Sigmoid colon (tissue), 4 donors: ENCODE data around the gene CUL7.

ENCODE experiments used
- EP300 ChIP-seq, 4 donors: sonication (generic); formaldehyde crosslinking; IDR thresholded peaks; one replicate each; pipeline ENCODE4 v1.6.1; 2017; ENCODE audit warnings: antibody characterized with exemption in 4 of 4
- TF ChIP-seq, protein P1 (sequence below), 4 experiments: fragments of 450-650 bp in 3 of 4; fragments of 200-600 bp in 1 of 4; IDR thresholded peaks; one replicate each; pipeline ENCODE4 v1.5.1; 2016 to 2019; ENCODE audit warnings: antibody characterized with exemption in 4 of 4, mild to moderate bottlenecking in 3 of 4, moderate library complexity in 2 of 4

DNA sequence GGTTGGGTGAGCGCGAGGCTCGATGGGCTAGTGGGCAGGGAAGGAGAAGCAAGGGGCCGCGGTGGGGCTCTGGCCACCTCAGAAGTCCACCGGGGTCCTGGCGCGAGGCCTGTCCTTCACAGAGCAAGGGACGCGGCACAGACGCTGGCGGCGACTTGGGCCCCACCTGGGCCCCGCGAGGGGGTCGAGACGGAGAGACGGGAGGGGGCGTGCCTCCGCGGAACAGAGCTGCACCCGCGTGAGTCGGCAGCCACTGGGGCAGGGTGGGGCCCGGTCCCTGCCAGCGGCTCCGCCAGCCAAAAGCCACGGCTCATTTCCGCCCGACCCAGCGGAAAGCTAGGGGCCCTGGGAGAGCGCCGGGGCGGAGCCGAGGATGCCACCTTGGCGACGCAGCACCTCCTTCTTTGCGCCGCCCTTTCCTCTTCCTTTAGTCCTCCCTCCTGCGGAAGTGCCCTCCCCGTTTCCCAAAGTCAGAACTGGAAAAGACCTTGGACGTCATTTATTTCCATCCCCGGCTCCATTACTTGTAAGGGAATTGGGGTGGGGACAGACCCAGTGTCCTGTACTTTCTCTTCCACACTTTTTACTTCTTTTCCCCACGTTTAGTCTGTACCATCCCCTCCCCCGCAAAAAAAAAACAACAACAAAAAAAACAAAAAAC lies at the start of gene CUL7:
- TF ChIP-seq, protein P1, sequence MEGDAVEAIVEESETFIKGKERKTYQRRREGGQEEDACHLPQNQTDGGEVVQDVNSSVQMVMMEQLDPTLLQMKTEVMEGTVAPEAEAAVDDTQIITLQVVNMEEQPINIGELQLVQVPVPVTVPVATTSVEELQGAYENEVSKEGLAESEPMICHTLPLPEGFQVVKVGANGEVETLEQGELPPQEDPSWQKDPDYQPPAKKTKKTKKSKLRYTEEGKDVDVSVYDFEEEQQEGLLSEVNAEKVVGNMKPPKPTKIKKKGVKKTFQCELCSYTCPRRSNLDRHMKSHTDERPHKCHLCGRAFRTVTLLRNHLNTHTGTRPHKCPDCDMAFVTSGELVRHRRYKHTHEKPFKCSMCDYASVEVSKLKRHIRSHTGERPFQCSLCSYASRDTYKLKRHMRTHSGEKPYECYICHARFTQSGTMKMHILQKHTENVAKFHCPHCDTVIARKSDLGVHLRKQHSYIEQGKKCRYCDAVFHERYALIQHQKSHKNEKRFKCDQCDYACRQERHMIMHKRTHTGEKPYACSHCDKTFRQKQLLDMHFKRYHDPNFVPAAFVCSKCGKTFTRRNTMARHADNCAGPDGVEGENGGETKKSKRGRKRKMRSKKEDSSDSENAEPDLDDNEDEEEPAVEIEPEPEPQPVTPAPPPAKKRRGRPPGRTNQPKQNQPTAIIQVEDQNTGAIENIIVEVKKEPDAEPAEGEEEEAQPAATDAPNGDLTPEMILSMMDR (IDR thresholded peaks at IDR 0.05): no peak
- TF ChIP-seq EP300 (IDR thresholded peaks at IDR 0.05): no peak
